MCF 10A (cell line): ENCODE measurements around the gene EVL. TPM values are rescaled to one million over a fixed set of nuclear protein-coding genes. Genes with fewer than 3 reads are reported as not detected.

ENCODE experiments used
- BruUV-seq: library from RNA; stranded (reverse); fragments of 400-500 nt; replicated peaks from 2 replicates; lab custom pipeline; 2021; lab: Mats Ljungman, UMichigan
- CTCF ChIA-PET: fragments of 300-600 bp; sonication (Branson Sonifier 250); formaldehyde crosslinking; extraction: SDS; loops from one replicate; lab custom pipeline; 2021; ENCODE audit warnings: antibody characterized with exemption, inconsistent platforms; lab: Yijun Ruan, JAX
- POLR2A ChIA-PET: fragments of 300-600, 350-650 bp; sonication (Branson Sonifier 250); formaldehyde crosslinking; extraction: SDS; loops from one replicate; lab custom pipeline; 2020; ENCODE audit warnings: antibody characterized with exemption, inconsistent platforms; lab: Yijun Ruan, JAX
- DNase-seq: peaks from one replicate; pipeline ENCODE4 v3.0.0-alpha.2; 2018; ENCODE audit not compliant: unreplicated experiment
- H3K27ac Mint-ChIP-seq: one replicate; pipeline ENCODE4 v1.8.0; 2022; ENCODE audit warnings: mild to moderate bottlenecking, low read depth, mixed read lengths; ENCODE audit not compliant: unreplicated experiment
- H3K27me3 Mint-ChIP-seq: one replicate; pipeline ENCODE4 v1.8.0; 2022; ENCODE audit warnings: mixed read lengths; ENCODE audit not compliant: insufficient read depth, unreplicated experiment
- H3K36me3 Mint-ChIP-seq: one replicate; pipeline ENCODE4 v1.8.0; 2022; ENCODE audit warnings: mild to moderate bottlenecking, moderate library complexity, mixed read lengths; ENCODE audit not compliant: insufficient read depth, unreplicated experiment
- H3K4me1 Mint-ChIP-seq: one replicate; pipeline ENCODE4 v1.8.0; 2022; ENCODE audit warnings: mixed read lengths; ENCODE audit not compliant: insufficient read depth, unreplicated experiment
- H3K4me3 Mint-ChIP-seq: one replicate; pipeline ENCODE4 v1.8.0; 2022; ENCODE audit warnings: mild to moderate bottlenecking, moderate library complexity, mixed read lengths; ENCODE audit not compliant: unreplicated experiment
- H3K9me3 Mint-ChIP-seq: one replicate; pipeline ENCODE4 v1.8.0; 2022; ENCODE audit warnings: mixed read lengths; ENCODE audit not compliant: unreplicated experiment
- CTCF ChIP-seq: fragments of 200-600 bp; IDR thresholded peaks from one replicate; pipeline ENCODE4 v1.8.0; 2022; ENCODE audit warnings: antibody characterized with exemption, mild to moderate bottlenecking; ENCODE audit not compliant: unreplicated experiment
- intact Hi-C: fragments of 100-400 bp; cut with micrococcal nuclease; formaldehyde crosslinking; loops from 2 replicates; pipeline ENCODE4 v1.14.1; 2022
- total RNA-seq: library from RNA; stranded (reverse); gene quantifications from 2 replicates; pipeline ENCODE4 v1.2.3, GENCODE V29; 2022

EVL gene
- total RNA-seq, 1 experiment from 2014 or later = 55.4 TPM

- H3K4me3 Mint-ChIP-seq = no peak overlapping the region
- H3K36me3 Mint-ChIP-seq = peaks cover 17% of the 10 kb centered on the region
- no TSS peak for BruUV-seq
- H3K4me1 Mint-ChIP-seq = no peaks in the 10 kb centered on the region
- CTCF ChIA-PET = interaction anchor here (1.0 kb wide), 1 partner anchor 13 kb away, joined by 5 read pairs; no protein-coding TSS in a partner anchor
- H3K27ac Mint-ChIP-seq = no peak overlapping the region
- H3K27me3 Mint-ChIP-seq = no peaks in the 10 kb centered on the region
- no peak for DNase-seq
- intact Hi-C loops = no loop called here
- no peak for TF ChIP-seq CTCF
- POLR2A ChIA-PET = interaction anchor here (0.8 kb wide), 1 partner anchor 41 kb away, joined by 3 read pairs; no protein-coding TSS in a partner anchor
- H3K9me3 Mint-ChIP-seq = no peaks in the 10 kb centered on the region
Measured at GRCh38 chr14:100137173-100137572, 72.0 kb downstream of the EVL start.

- BruUV-seq = TSS peak; percentile 16
- Mint-ChIP-seq H3K27me3 (no peaks in the 10 kb centered on the region), H3K27ac (no peak overlapping the region), H3K9me3 (no peaks in the 10 kb centered on the region), H3K4me1 (no peaks in the 10 kb centered on the region), H3K36me3 (peaks cover 17% of the 10 kb centered on the region), H3K4me3 (no peak overlapping the region)
- no peak for TF ChIP-seq CTCF
- POLR2A ChIA-PET = interaction anchor here (0.8 kb wide), 1 partner anchor 42 kb away, joined by 3 read pairs; no protein-coding TSS in a partner anchor
- DNase-seq = no peak
- intact Hi-C loops = no loop called here
- CTCF ChIA-PET = no interaction called here
Measured at GRCh38 chr14:100138082-100138787, 73.0 kb downstream of the EVL start.

GRCh38 chr14:100138955-100139354, 73.7 kb downstream of the EVL start:
- intact Hi-C loops = no loop called here
- TF ChIP-seq CTCF = no peak
- Mint-ChIP-seq H3K36me3 (peaks cover 17% of the 10 kb centered on the region), H3K4me1 (no peaks in the 10 kb centered on the region), H3K27ac (no peak overlapping the region), H3K4me3 (no peak overlapping the region), H3K9me3 (no peaks in the 10 kb centered on the region), H3K27me3 (no peaks in the 10 kb centered on the region)
- no TSS peak for BruUV-seq
- DNase-seq = no peak
- ChIA-PET CTCF (no interaction called here), POLR2A (no interaction called here)

GRCh38 chr14:100140452-100141078, 75.3 kb downstream of the EVL start:
- TF ChIP-seq CTCF = no peak
- H3K4me1 Mint-ChIP-seq = no peaks in the 10 kb centered on the region
- BruUV-seq = no TSS peak
- H3K9me3 Mint-ChIP-seq = no peaks in the 10 kb centered on the region
- no peak for DNase-seq
- intact Hi-C loops = no loop called here
- ChIA-PET CTCF (interaction anchor here (0.5 kb wide), 1 partner anchor 202 kb away, joined by 3 read pairs; no protein-coding TSS in a partner anchor), POLR2A (no interaction called here)
- H3K36me3 Mint-ChIP-seq = peaks cover 17% of the 10 kb centered on the region
- no peaks in the 10 kb centered on the region for H3K27me3 Mint-ChIP-seq
- no peak overlapping the region for H3K4me3 Mint-ChIP-seq
- no peak overlapping the region for H3K27ac Mint-ChIP-seq
